C4-2B (cell line): ENCODE results near the gene B4GALT6.

Experiments used
- ZFX ChIP-seq: fragments of 450-650 bp; IDR thresholded peaks from 2 replicates; pipeline ENCODE4 v1.6.1; 2017
- TF ChIP-seq, protein P1 (sequence below): fragments of 450-650 bp; conservative IDR thresholded peaks from 2 replicates; pipeline ENCODE4 v1.5.1; 2017; ENCODE audit warnings: mild to moderate bottlenecking

DNA sequence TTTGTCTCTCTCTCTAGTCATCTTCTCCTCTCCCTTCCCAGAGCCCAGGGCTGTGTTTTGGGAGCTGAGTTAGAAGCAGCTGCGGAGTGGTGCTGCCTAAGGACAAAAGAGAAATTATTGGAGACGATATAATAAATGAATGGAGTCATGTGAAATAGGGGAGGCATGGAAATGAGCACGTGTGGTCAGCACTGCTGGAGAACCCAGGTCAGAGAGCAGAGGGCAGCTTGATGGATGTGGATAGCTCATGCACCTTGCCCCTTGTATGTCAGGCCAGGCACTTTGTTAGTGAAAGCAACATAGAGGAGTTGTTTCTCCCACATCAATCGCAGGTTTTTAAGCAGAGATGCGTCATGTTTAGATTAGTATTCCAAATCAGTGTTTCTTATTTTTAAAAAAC lies 77.0 kb downstream of the B4GALT6 start:
- no peak for TF ChIP-seq ZFX
- TF ChIP-seq, protein P1, sequence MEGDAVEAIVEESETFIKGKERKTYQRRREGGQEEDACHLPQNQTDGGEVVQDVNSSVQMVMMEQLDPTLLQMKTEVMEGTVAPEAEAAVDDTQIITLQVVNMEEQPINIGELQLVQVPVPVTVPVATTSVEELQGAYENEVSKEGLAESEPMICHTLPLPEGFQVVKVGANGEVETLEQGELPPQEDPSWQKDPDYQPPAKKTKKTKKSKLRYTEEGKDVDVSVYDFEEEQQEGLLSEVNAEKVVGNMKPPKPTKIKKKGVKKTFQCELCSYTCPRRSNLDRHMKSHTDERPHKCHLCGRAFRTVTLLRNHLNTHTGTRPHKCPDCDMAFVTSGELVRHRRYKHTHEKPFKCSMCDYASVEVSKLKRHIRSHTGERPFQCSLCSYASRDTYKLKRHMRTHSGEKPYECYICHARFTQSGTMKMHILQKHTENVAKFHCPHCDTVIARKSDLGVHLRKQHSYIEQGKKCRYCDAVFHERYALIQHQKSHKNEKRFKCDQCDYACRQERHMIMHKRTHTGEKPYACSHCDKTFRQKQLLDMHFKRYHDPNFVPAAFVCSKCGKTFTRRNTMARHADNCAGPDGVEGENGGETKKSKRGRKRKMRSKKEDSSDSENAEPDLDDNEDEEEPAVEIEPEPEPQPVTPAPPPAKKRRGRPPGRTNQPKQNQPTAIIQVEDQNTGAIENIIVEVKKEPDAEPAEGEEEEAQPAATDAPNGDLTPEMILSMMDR: no peak
